ENCODE measurements around the gene MARK1.
A peak's percentile ranks its signal among the peaks of the same experiment; 100 is the strongest.
"Not testable (repeated sequence)": the region's sequence is repeated elsewhere in the genome, so short reads cannot be mapped to it uniquely, and the experiment has no call there.

Gene MARK1

DNA sequence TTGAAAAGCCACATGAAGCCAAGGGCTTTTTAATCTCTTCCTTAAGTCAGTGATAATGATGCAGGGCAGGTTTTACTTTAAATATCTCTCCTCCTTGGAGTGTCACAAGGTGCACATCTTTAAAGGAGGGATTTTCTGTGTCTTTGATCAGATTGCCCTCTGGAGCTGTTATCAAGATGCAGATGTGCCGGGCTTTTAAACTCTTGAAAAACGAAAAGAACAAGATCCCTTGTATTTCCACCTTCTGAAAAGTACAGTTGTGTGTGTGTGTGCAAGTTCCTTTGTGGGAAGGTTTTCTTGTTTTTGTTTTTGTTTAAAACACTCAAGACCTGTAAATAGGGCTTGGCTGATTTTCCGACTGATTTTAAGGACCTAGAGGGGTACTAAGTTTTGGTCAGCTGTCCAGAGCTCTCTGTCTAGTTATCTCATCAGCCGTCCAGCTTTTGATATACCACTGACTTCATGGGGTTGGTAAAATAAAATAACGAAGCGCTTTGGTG lies 1.6 kb downstream of the MARK1 start:
- DNase-seq: peak; percentile 42

GRCh38 chr1:220533504-220534109 lies 5.7 kb downstream of the MARK1 start:
- no peak for DNase-seq

- peak; percentile 16 for DNase-seq
Measured at GRCh38 chr1:220544901-220545303, 17.0 kb downstream of the MARK1 start.

- DNase-seq: peak; percentile 20
Measured at GRCh38 chr1:220550811-220551399, 23.0 kb downstream of the MARK1 start.

GRCh38 chr1:220551718-220552117 lies 23.8 kb downstream of the MARK1 start:
- no peak for DNase-seq

DNA sequence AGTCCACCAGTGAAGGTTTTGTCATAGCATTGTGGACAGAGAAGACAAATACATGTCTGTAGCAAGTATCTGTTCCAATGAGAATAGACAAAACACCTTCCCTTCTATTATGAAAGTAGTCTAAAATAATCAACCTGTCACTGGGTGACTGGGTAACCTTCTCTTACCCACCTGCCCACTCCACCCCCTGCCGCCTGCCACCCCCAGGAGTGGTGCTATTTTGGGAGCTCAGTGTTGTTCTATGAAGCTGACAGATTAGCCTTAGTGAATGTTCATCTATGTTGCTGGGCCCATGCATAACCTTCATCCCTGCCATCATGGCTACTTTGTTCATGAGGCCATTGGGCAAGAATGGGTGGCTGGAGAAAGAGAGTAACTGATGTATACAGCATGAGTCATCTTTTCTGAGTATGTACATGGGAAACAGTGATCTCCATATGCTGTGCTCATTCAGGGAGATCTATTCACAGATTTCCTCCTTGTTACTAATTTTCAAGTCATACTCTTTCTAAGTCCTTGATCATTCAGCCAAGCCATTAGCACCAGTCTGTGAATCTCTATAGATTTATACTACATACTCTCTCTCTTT lies 24.8 kb downstream of the MARK1 start:
- peak; percentile 25 for DNase-seq

DNA sequence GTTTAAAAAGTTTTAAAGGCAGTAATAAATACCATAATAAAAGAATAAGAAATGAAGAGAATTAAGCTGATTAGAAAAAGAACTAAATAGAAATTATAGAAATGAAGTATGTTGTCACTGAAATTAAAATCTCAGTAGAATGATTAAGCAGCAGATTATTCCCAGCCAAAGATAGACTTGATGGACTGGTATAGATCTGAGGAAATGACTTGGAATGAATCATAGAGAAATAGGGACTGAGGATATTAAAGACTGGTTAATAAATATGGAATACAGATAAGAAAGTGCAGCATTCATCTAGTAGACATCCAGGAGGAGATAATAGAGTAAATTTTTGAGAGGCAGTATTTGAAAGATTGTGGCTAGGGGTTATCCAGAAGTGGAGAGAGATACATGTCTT lies 28.7 kb downstream of the MARK1 start:
- DNase-seq: no peak

GRCh38 chr1:220563564-220563963 lies 35.6 kb downstream of the MARK1 start:
- no peak for DNase-seq

DNA sequence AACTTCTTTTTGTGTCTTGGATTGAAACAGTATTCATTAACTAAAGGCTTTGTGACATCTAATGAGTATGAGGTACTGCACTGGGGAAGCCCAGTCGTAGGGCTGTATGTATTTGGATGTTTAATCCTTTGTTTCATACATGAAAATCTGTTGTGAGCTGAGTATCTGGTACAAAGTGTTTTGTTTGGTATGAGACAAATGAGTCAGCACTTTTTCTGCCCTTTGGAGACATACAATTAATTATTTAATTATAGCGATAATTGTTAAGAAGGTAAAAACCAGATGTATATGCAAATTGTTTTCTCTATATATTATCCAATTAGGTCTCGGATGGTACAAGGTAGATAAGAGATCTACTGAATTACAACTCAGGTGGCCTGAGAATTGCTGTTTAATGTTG lies 36.3 kb downstream of the MARK1 start:
- DNase-seq: no peak

DNA sequence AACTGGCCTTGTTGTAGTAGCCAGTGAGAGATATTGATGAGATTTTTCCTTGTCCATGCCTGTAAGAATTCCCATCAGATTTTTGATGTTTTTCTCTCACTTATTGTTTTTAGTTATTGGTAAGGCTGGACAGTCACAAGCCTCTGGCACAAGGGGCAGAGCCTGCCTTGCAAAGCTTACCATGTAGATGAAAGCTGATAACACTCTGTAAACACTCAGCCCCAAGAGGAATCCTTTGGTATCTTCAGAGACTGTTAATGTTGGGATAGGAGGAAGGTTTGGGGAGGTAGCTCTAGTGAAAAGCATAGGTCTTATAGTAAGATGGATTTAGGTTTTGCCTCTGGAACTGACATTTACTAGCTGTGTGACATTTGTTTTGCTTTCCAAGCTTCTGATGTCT lies 37.7 kb downstream of the MARK1 start:
- DNase-seq: no peak

- DNase-seq: no peak
Measured at GRCh38 chr1:220566869-220567268, 38.9 kb downstream of the MARK1 start.

GRCh38 chr1:220572416-220572815 lies 44.5 kb downstream of the MARK1 start:
- DNase-seq: no peak

GRCh38 chr1:220573836-220574235 lies 45.9 kb downstream of the MARK1 start:
- no peak for DNase-seq

- DNase-seq: no peak
Measured at GRCh38 chr1:220575718-220576497, 48.0 kb downstream of the MARK1 start.

DNA sequence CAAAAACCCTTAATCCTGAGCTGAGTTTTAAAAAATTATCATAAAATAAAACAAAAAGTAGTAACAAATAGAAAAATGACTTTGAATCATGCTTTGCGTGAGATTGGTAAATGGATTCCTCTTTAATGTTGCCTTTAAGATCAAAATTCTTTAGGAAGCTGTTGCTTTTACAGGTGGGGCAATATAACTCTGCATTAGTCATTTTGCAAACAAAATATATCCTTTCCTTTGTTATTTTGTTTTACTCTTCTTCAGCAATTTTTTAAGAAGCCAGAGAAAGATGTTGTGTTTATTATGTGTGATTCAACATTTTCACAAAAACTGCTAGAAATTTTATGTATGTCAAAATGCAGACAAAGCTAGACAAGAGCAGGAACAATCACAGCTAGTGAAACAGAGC lies 50.0 kb downstream of the MARK1 start:
- DNase-seq: no peak

DNA sequence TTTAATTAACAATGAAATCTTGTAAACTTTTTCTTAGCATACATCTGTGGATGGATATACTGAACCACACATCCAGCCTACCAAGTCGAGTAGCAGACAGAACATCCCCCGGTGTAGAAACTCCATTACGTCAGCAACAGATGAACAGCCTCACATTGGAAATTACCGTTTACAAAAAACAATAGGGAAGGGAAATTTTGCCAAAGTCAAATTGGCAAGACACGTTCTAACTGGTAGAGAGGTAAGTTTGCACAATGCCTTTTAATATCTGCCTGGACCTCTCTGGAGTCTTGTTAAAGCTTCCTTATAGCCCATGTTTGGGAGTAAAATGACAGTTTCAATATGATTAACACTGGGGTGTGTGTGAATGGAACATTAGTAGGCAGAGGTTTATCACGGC lies 51.4 kb downstream of the MARK1 start:
- peak; percentile 18 for DNase-seq

DNA sequence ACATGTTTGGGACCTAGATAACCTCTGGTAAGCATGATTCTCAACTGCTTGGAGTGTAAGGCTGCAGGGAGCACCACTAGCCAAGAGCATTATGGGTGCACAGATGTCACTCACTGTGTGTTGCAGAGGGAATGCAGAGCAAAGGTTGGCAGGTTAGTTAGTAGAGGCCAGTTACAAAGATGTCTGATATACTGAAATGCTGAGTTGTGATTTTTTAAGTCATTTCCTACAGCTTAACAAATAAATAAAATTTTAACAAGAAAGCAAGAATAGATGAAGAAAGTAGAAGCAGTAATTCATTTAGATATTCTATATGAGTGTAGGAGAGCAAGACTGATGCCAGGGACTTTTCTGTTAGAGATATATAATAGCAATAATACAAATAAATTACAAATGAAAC lies 64.8 kb downstream of the MARK1 start:
- no peak for DNase-seq

- DNase-seq: no peak
Measured at GRCh38 chr1:220594356-220594755, 66.4 kb downstream of the MARK1 start.

- no peak for DNase-seq
Measured at GRCh38 chr1:220595179-220595578, 67.2 kb downstream of the MARK1 start.

- DNase-seq: no peak
Measured at GRCh38 chr1:220604926-220605325, 77.0 kb downstream of the MARK1 start.

- DNase-seq: not testable (repeated sequence)
Measured at GRCh38 chr1:220605651-220606050, 77.7 kb downstream of the MARK1 start.

- not testable (repeated sequence) for DNase-seq
Measured at GRCh38 chr1:220611100-220611499, 83.2 kb downstream of the MARK1 start.

DNA sequence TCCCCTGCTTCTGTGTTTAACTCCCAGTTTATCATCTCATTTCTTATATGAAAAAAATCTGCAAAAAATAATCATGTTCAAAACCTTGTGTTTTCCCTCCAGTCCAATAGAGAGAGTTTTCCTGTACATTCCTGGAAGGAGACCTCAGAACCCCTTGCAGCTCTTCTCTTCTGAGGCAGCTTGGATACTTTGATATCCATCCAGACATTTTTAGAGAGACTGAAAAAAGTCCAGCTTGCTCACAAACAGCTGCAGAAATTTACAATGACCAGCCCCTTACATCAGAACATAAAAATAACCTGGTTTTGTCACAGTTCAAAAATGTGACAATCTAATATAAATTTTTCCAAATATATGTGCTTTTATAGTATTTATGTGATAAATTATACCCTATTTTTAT lies 88.9 kb downstream of the MARK1 start:
- no peak for DNase-seq

GRCh38 chr1:220628431-220628830 lies 100.5 kb downstream of the MARK1 start:
- DNase-seq: no peak

Data from NCI-H2171 treated with DMSO at 0.1 percent for 48 hours (cell line).